Astrocyte (in vitro differentiated cells and primary cell): ENCODE data around the gene FAM161B. TPM values are rescaled to one million over a fixed set of nuclear protein-coding genes. Genes with fewer than 3 reads are reported as not detected.

Experiments
- DNase-seq: peaks from one replicate; pipeline ENCODE4 v3.0.0-alpha.2; 2010; ENCODE audit warnings: low read depth
- FAIRE-seq: peaks from 2 replicates; lab custom pipeline; 2011; peaks lifted over from hg19 to GRCh38; lab: Jason Lieb, UNC
- H2AFZ ChIP-seq: 2 replicates; pipeline ENCODE4 v1.6.0; 2012; ENCODE audit warnings: low read depth, low read length, inconsistent platforms
- H3K27ac ChIP-seq: 2 replicates; pipeline ENCODE4 v1.5.1; 2011; ENCODE audit warnings: low read depth, low read length, inconsistent platforms
- H3K27me3 ChIP-seq: 2 replicates; pipeline ENCODE4 v1.6.0; 2011; ENCODE audit warnings: low read length, inconsistent platforms; ENCODE audit not compliant: insufficient read depth
- H3K36me3 ChIP-seq: 2 replicates; pipeline ENCODE4 v1.5.1; 2011; ENCODE audit warnings: low read length, inconsistent platforms; ENCODE audit not compliant: insufficient read depth
- H3K4me1 ChIP-seq: 2 replicates; pipeline ENCODE4 v1.5.1; 2011; ENCODE audit warnings: low read length, inconsistent platforms; ENCODE audit not compliant: insufficient read depth
- H3K4me2 ChIP-seq: 2 replicates; pipeline ENCODE4 v1.6.0; 2012; ENCODE audit warnings: low read length, inconsistent platforms
- H3K4me3 ChIP-seq: 2 replicates; pipeline ENCODE4 v1.5.1; 2011; ENCODE audit warnings: low read depth, mild to moderate bottlenecking, low read length, inconsistent platforms; ENCODE audit not compliant: insufficient read depth
- H3K79me2 ChIP-seq: 2 replicates; pipeline ENCODE4 v1.6.0; 2012; ENCODE audit warnings: mild to moderate bottlenecking, low read length, inconsistent platforms; ENCODE audit not compliant: insufficient read depth
- H3K9ac ChIP-seq: 2 replicates; pipeline ENCODE4 v1.6.0; 2012; ENCODE audit warnings: mild to moderate bottlenecking, low read length, inconsistent platforms
- H3K9me3 ChIP-seq: 2 replicates; pipeline ENCODE4 v1.5.1; 2012; ENCODE audit warnings: low read depth, mild to moderate bottlenecking, low read length, inconsistent platforms; ENCODE audit not compliant: insufficient read depth
- H4K20me1 ChIP-seq: 2 replicates; pipeline ENCODE4 v1.6.0; 2012; ENCODE audit warnings: low read length, inconsistent platforms; ENCODE audit not compliant: insufficient read depth
- H3K27ac Mint-ChIP-seq: one replicate; pipeline ENCODE4 v1.8.0; 2021; ENCODE audit warnings: mild to moderate bottlenecking, mixed read lengths; ENCODE audit not compliant: unreplicated experiment
- H3K27me3 Mint-ChIP-seq: one replicate; pipeline ENCODE4 v1.8.0; 2021; ENCODE audit warnings: low read depth, mixed read lengths; ENCODE audit not compliant: unreplicated experiment
- H3K36me3 Mint-ChIP-seq: one replicate; pipeline ENCODE4 v1.8.0; 2021; ENCODE audit warnings: low read depth, mixed read lengths; ENCODE audit not compliant: unreplicated experiment
- H3K4me1 Mint-ChIP-seq: one replicate; pipeline ENCODE4 v1.8.0; 2021; ENCODE audit warnings: low read depth, mixed read lengths; ENCODE audit not compliant: unreplicated experiment
- H3K4me3 Mint-ChIP-seq: one replicate; pipeline ENCODE4 v1.8.0; 2021; ENCODE audit warnings: mild to moderate bottlenecking, moderate library complexity, mixed read lengths; ENCODE audit not compliant: unreplicated experiment
- H3K9me3 Mint-ChIP-seq: one replicate; pipeline ENCODE4 v1.8.0; 2021; ENCODE audit warnings: mild to moderate bottlenecking, mixed read lengths; ENCODE audit not compliant: unreplicated experiment
- CTCF ChIP-seq: IDR thresholded peaks from 2 replicates; pipeline ENCODE4 v1.5.1; 2011; ENCODE audit warnings: low read depth, mild to moderate bottlenecking, inconsistent platforms, low read length, moderate library complexity; ENCODE audit not compliant: insufficient read depth
- EZH2 ChIP-seq: IDR thresholded peaks from 2 replicates; pipeline ENCODE4 v1.6.1; 2012; ENCODE audit warnings: mild to moderate bottlenecking, low read length, inconsistent platforms; ENCODE audit not compliant: insufficient read depth
- total RNA-seq: library from RNA; stranded (reverse); gene quantifications from 2 replicates; pipeline ENCODE4 v1.2.1, GENCODE V29; 2021

Gene FAM161B
- total RNA-seq, 1 donor from 2014 or later = 2.6 TPM

GRCh38 chr14:73997944-73998447, 48.1 kb upstream of the FAM161B start:
- Histone ChIP-seq H3K36me3 (no peaks in the 10 kb centered on the region), H3K9me3 (no peaks in the 10 kb centered on the region), H3K9ac (no peak overlapping the region), H2AFZ (no peak overlapping the region), H4K20me1 (no peaks in the 10 kb centered on the region), H3K4me1 (no peaks in the 10 kb centered on the region), H3K27me3 (no peaks in the 10 kb centered on the region), H3K79me2 (no peaks in the 10 kb centered on the region), H3K4me3 (no peak overlapping the region), H3K4me2 (no peak overlapping the region), H3K27ac (no peak overlapping the region)
- Mint-ChIP-seq H3K9me3 (no peaks in the 10 kb centered on the region), H3K36me3 (peaks cover 2% of the 10 kb centered on the region), H3K27me3 (peaks cover 5% of the 10 kb centered on the region), H3K4me1 (peaks cover 4% of the 10 kb centered on the region), H3K27ac (no peak overlapping the region), H3K4me3 (no peak overlapping the region)
- DNase-seq (no peak), FAIRE-seq (no peak)
- TF ChIP-seq EZH2 (no peak), CTCF (no peak)

- H3K36me3 Mint-ChIP-seq = peaks cover 2% of the 10 kb centered on the region
- TF ChIP-seq CTCF (no peak), EZH2 (no peak)
- H3K4me1 Mint-ChIP-seq = peaks cover 4% of the 10 kb centered on the region
- Histone ChIP-seq H2AFZ (no peak overlapping the region), H3K4me1 (no peaks in the 10 kb centered on the region), H3K36me3 (no peaks in the 10 kb centered on the region), H3K27me3 (no peaks in the 10 kb centered on the region), H3K9me3 (no peaks in the 10 kb centered on the region), H3K9ac (no peak overlapping the region), H4K20me1 (no peaks in the 10 kb centered on the region), H3K4me2 (no peak overlapping the region), H3K79me2 (no peaks in the 10 kb centered on the region), H3K27ac (no peak overlapping the region), H3K4me3 (no peak overlapping the region)
- H3K4me3 Mint-ChIP-seq = no peak overlapping the region
- no peak for DNase-seq
- no peaks in the 10 kb centered on the region for H3K9me3 Mint-ChIP-seq
- no peak overlapping the region for H3K27ac Mint-ChIP-seq
- H3K27me3 Mint-ChIP-seq = peaks cover 5% of the 10 kb centered on the region
- FAIRE-seq = no peak
Measured at GRCh38 chr14:73997108-73997943, 47.4 kb upstream of the FAM161B start.

- TF ChIP-seq EZH2 (no peak), CTCF (no peak)
- DNase-seq (no peak), FAIRE-seq (no peak)
- Mint-ChIP-seq H3K4me3 (no peak overlapping the region), H3K9me3 (no peaks in the 10 kb centered on the region), H3K4me1 (peaks cover 4% of the 10 kb centered on the region), H3K27me3 (peaks cover 5% of the 10 kb centered on the region), H3K36me3 (peaks cover 2% of the 10 kb centered on the region), H3K27ac (no peak overlapping the region)
- Histone ChIP-seq H3K4me2 (no peak overlapping the region), H2AFZ (no peak overlapping the region), H3K36me3 (no peaks in the 10 kb centered on the region), H3K4me3 (no peak overlapping the region), H3K79me2 (no peaks in the 10 kb centered on the region), H3K27ac (no peak overlapping the region), H3K9ac (no peak overlapping the region), H3K4me1 (no peaks in the 10 kb centered on the region), H4K20me1 (no peaks in the 10 kb centered on the region), H3K27me3 (no peaks in the 10 kb centered on the region), H3K9me3 (no peaks in the 10 kb centered on the region)
Measured at GRCh38 chr14:73996731-73997107, 46.8 kb upstream of the FAM161B start.
